HUES48 (cell line): ENCODE measurements around the gene RNF19B.

Experiments used
- H3K27ac ChIP-seq: one replicate; pipeline ENCODE4 v1.7.0; 2013; ENCODE audit warnings: low read depth, low read length, inconsistent platforms
- H3K27me3 ChIP-seq: 2 replicates; pipeline ENCODE4 v1.6.1; 2013; ENCODE audit warnings: mild to moderate bottlenecking, low read length; ENCODE audit not compliant: control insufficient read depth, insufficient read depth
- H3K36me3 ChIP-seq: 2 replicates; pipeline ENCODE4 v1.6.1; 2013; ENCODE audit warnings: low read length; ENCODE audit not compliant: control insufficient read depth, insufficient read depth
- H3K4me1 ChIP-seq: 2 replicates; pipeline ENCODE4 v1.6.1; 2013; ENCODE audit warnings: mild to moderate bottlenecking, low read length; ENCODE audit not compliant: control insufficient read depth, insufficient read depth
- H3K4me3 ChIP-seq: 2 replicates; pipeline ENCODE4 v1.5.1; 2013; ENCODE audit warnings: mild to moderate bottlenecking, low read depth, low read length
- H3K9ac ChIP-seq: 2 replicates; pipeline ENCODE4 v1.6.1; 2013; ENCODE audit warnings: mild to moderate bottlenecking, low read depth, low read length, moderate library complexity
- H3K9me3 ChIP-seq: 2 replicates; pipeline ENCODE4 v1.6.1; 2013; ENCODE audit warnings: low read length; ENCODE audit not compliant: control insufficient read depth, insufficient read depth

RNF19B gene

GRCh38 chr1:32991819-32992488 is 27.3 kb upstream of the RNF19B start:
- H3K9ac ChIP-seq: no peak overlapping the region
- no peaks in the 10 kb centered on the region for H3K36me3 ChIP-seq
- peaks cover 8% of the 10 kb centered on the region for H3K4me1 ChIP-seq
- H3K27ac ChIP-seq: peak overlapping the region; percentile 44
- no peaks in the 10 kb centered on the region for H3K27me3 ChIP-seq
- H3K9me3 ChIP-seq: no peaks in the 10 kb centered on the region
- H3K4me3 ChIP-seq: no peak overlapping the region

GRCh38 chr1:32991386-32991785 is 26.8 kb upstream of the RNF19B start:
- Histone ChIP-seq H3K36me3 (no peaks in the 10 kb centered on the region), H3K4me1 (peaks cover 8% of the 10 kb centered on the region), H3K27ac (no peak overlapping the region), H3K4me3 (no peak overlapping the region), H3K9me3 (no peaks in the 10 kb centered on the region), H3K27me3 (no peaks in the 10 kb centered on the region), H3K9ac (no peak overlapping the region)

- H3K27ac ChIP-seq: no peak overlapping the region
- H3K36me3 ChIP-seq: no peaks in the 10 kb centered on the region
- H3K4me3 ChIP-seq: no peak overlapping the region
- H3K4me1 ChIP-seq: peaks cover 8% of the 10 kb centered on the region
- no peak overlapping the region for H3K9ac ChIP-seq
- H3K27me3 ChIP-seq: no peaks in the 10 kb centered on the region
- no peaks in the 10 kb centered on the region for H3K9me3 ChIP-seq
Observed at GRCh38 chr1:32990887-32991286, 26.3 kb upstream of the RNF19B start.

DNA sequence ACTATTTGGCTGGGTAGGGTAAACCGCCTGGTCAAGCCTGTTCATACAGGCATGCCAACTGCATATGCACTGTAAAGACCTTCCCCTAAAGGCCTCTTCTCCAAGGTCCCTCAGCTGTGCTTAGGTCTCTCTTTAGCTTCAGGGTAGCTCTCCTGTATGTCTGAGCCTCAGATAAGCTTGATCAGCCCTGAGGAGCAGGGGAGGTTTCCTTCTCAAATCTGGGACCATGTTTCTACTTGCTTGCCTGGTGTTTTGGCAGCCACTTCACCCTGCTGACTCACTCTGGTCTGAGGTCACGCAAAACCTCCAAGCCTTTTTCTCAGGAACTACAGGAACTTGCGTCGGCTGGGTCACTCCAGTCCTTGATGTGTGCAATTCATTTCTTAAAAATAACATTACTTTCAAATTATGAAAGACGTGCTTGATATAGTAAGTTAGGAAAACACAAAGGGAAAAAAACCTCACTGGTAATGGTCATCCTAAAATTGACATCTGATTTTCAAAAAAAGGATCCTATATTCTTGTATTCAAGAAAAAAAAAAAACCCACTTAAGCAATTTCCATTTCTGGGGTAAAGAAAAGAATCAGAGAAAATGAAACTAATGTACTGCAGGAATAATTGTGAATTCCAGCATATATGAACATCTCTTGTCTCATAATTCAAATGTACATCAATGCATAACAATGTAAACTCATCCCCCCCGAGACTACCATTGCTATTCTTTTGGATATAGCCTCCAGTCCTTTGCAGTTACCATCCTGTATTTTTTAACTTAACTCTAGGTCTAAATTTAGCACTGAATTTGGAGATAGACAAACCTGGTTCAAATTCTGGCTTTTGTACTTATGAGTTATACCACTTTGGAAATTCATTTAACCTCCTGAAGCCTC is 24.8 kb upstream of the RNF19B start:
- Histone ChIP-seq H3K9ac (no peak overlapping the region), H3K4me1 (peaks cover 14% of the 10 kb centered on the region), H3K4me3 (no peak overlapping the region), H3K9me3 (no peaks in the 10 kb centered on the region), H3K36me3 (no peaks in the 10 kb centered on the region), H3K27ac (peak overlapping the region; percentile 32), H3K27me3 (no peaks in the 10 kb centered on the region)

DNA sequence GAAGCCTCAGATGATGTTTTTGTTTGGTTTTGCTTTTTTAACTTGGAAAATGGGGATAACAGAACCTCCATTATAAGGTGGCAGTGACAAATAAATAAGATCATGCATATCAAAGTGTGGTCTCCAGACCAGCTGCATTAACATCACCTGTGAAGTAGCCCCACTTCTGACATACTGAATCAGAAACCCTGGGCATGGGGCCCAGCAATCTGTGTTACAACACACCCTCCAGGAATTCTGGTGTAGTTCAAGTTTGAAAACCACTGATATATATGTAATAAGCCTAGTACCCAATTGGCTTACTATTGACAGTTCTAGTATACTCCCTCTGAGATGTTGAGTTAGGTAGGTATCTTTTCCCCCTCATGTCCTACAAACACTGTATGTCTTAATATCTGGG is 24.1 kb upstream of the RNF19B start:
- Histone ChIP-seq H3K27me3 (no peaks in the 10 kb centered on the region), H3K4me3 (no peak overlapping the region), H3K9ac (no peak overlapping the region), H3K4me1 (peaks cover 18% of the 10 kb centered on the region), H3K27ac (no peak overlapping the region), H3K9me3 (no peaks in the 10 kb centered on the region), H3K36me3 (no peaks in the 10 kb centered on the region)

- Histone ChIP-seq H3K27me3 (peaks cover 4% of the 10 kb centered on the region), H3K36me3 (no peaks in the 10 kb centered on the region), H3K4me1 (peaks cover 27% of the 10 kb centered on the region), H3K9ac (no peak overlapping the region), H3K4me3 (no peak overlapping the region), H3K9me3 (no peaks in the 10 kb centered on the region), H3K27ac (no peak overlapping the region)
Observed at GRCh38 chr1:32985226-32985625, 20.6 kb upstream of the RNF19B start.

- peaks cover 10% of the 10 kb centered on the region for H3K27me3 ChIP-seq
- peaks cover 27% of the 10 kb centered on the region for H3K4me1 ChIP-seq
- H3K36me3 ChIP-seq: no peaks in the 10 kb centered on the region
- no peak overlapping the region for H3K4me3 ChIP-seq
- no peak overlapping the region for H3K9ac ChIP-seq
- no peaks in the 10 kb centered on the region for H3K9me3 ChIP-seq
- H3K27ac ChIP-seq: peak overlapping the region; percentile 49
Observed at GRCh38 chr1:32984455-32985171, 20.0 kb upstream of the RNF19B start.

DNA sequence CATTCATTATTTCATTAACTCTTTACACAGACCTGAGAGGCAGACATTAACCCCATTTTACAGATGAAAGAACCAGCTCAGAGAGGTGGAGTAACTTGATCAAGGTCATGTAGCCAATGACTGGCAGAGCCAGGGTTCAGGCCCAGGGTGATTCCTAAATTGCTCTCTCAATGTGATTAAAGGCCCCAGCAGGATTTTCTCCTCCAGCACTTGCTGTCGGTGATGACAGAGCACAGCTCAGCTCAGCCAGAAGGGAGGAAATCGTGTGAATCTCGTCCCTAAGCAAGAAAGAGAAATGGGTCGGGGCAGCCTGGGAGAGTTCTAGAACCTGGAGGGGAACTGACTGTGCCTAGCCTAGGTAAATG is 19.5 kb upstream of the RNF19B start:
- Histone ChIP-seq H3K36me3 (no peaks in the 10 kb centered on the region), H3K9ac (no peak overlapping the region), H3K27ac (peak overlapping the region; percentile 49), H3K27me3 (peaks cover 11% of the 10 kb centered on the region), H3K4me1 (peaks cover 24% of the 10 kb centered on the region), H3K9me3 (no peaks in the 10 kb centered on the region), H3K4me3 (no peak overlapping the region)

DNA sequence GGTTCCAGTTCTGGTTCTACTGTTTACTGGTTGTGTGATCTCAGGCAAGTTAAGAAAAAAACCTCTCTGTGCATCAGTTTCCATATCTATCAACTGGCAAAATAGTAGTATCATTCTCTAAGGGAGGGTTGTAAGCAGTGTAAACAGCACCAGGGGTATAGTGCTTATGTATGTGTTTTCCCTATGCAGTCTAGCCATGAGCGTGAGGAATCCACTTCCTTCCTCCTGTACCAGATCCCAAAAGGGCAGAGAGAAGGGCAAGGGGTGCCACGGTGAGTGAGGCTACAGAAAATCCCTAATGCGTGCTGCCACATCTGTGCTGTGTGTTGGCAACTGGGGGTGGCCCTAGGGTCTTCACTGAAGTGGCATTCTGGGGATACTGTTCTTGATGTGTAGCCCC is 18.4 kb upstream of the RNF19B start:
- no peaks in the 10 kb centered on the region for H3K9me3 ChIP-seq
- H3K4me1 ChIP-seq: peaks cover 24% of the 10 kb centered on the region
- peaks cover 11% of the 10 kb centered on the region for H3K27me3 ChIP-seq
- H3K36me3 ChIP-seq: no peaks in the 10 kb centered on the region
- H3K27ac ChIP-seq: no peak overlapping the region
- no peak overlapping the region for H3K9ac ChIP-seq
- no peak overlapping the region for H3K4me3 ChIP-seq

DNA sequence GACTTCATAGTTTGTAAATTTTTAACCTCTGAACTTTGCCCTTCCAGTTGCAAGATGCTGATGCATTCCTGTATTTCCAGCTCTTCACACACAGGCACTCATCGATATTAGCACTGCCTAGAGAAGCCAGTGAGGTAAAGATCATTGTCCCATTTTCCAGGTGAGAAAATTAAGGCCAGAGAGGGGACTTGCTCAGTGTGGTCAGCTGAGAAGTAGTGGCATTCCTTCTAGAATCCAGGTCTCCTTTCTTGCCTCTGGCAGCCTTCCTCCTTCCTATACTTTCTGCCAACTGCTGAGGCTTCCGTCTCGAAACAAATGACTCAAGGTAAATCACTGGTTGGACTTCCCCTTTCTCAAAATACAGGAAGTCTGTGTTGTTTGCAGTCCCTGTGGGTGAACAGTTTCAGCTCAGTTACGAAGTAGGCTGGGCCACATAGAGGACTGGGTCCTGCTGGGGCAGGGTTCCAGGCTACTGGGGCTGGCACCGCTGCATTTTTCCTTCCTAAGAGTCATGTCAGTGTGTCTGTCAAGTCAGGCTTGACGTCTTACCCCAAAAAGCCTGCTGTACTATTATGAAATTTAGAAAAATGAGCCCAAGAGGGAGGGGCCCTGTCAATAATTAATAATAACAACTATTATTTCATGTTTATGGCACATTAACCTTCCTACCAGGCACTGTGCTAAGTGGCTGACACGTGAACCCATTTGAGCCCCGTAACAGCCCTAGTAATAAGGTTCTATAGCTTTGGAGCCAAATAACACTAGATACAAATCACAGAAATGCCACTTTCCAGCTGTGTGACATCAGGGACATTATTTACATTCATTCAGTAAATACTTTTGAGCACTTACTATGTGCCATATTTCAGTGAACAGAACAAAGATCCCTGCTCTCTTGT is 16.6 kb upstream of the RNF19B start:
- Histone ChIP-seq H3K9ac (no peak overlapping the region), H3K9me3 (no peaks in the 10 kb centered on the region), H3K27ac (peak overlapping the region; percentile 69), H3K4me3 (no peak overlapping the region), H3K27me3 (peaks cover 11% of the 10 kb centered on the region), H3K36me3 (no peaks in the 10 kb centered on the region), H3K4me1 (peaks cover 24% of the 10 kb centered on the region)
